ENCODE data around the gene S100A5.

S100A5 gene

DNA sequence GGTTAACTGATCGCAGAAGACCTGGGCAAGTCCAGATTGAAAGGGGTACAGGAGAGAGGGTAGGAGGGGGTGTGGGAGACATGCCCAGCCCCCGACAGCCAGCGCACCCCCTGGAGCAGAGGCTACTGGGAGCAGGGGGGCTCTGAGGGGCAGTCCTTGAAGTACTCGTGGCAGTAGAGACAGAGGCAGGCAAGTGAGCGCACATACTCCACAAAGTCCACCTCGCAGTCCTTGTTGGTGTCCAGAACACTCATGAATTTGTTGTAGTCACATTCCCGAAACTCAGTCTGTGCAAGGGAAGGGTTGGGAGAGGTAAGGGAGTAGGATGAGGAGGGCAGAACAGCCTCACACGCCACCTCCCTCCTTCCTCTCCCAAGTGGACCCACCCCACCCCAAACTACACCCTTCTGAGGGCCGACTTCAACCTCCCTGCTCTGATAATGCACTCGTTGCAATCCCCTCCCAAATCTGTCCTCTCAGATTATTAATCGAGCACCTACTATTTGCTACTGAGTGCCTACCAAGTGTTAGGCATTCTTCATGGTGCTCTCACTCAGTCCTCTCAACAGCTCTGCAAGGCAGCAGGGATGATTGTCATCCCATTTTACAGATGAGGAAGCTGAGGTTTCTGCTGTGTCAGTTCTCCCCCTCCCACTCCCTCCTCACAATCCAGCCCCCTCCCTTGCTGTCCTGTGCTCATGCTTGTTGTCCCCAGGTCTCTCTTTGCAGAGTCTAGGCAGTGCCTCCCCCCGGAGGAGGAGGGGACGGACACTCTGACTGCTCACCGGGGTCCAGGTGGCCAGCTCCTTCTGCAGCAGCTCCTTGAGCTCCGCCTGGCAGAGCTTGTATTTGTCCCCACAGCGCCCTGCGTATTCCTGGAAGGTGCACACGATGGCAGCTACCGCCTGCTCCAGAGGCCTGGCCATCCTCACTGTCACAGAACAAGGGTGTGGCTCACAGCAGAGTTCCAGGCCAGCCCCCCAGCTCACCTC, 7.1 kb upstream of the S100A5 start:
- Mint-ChIP-seq H3K27ac (peak overlapping the region; percentile 75), H3K9me3 (no peaks in the 10 kb centered on the region), H3K4me3 (no peak overlapping the region), H3K27me3 (ENCODE audit: low read depth) (no peaks in the 10 kb centered on the region), H3K36me3 (ENCODE audit: low read depth) (peaks cover 27% of the 10 kb centered on the region), H3K4me1 (ENCODE audit: low read depth) (peaks cover 54% of the 10 kb centered on the region)
- DNase-seq (ENCODE audit: low spot score), result no peak

DNA sequence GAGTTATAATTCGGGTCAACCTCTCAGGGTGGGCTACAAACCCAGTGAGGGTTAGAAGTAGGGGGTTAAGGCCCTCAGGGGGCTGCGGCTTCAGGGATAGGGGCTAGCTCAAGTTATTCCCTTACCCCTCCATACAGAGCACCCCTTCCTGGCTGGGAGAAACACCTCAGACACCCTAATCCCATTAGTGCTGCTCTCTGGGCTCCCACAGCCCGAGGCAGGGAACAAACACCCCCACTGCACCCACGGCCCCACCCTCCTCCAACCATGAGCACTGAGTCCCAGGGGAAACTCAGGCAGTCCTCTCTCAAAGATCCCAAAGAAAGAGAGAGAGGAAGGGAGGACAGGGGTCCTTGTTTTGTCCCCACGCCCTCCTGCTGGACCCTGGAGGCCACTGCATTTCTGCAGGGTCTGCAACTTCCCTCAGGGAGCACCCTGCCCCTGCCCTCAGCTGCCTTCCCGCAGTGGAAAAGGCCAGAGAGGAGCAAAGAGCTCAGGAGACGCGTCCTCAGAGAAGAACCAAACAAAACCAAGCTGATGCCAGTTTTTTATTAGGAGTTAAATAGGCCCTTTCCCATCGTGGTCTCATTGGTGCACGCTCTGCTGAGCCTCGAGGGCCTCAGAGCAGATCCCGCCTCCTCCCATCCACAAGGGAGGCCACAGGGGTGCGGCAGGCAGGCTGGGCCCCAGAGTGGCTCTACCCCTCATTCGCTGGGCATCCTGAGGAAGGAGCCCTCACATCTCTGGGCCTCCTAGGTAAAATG, 6.2 kb upstream of the S100A5 start:
- Mint-ChIP-seq H3K36me3 (ENCODE audit: low read depth) (peaks cover 35% of the 10 kb centered on the region), H3K4me3 (peak overlapping the region; percentile 93), H3K27me3 (ENCODE audit: low read depth) (no peaks in the 10 kb centered on the region), H3K9me3 (no peaks in the 10 kb centered on the region), H3K4me1 (ENCODE audit: low read depth) (peaks cover 62% of the 10 kb centered on the region), H3K27ac (peak overlapping the region; percentile 96)
- DNase-seq (ENCODE audit: low spot score), result no peak

DNA sequence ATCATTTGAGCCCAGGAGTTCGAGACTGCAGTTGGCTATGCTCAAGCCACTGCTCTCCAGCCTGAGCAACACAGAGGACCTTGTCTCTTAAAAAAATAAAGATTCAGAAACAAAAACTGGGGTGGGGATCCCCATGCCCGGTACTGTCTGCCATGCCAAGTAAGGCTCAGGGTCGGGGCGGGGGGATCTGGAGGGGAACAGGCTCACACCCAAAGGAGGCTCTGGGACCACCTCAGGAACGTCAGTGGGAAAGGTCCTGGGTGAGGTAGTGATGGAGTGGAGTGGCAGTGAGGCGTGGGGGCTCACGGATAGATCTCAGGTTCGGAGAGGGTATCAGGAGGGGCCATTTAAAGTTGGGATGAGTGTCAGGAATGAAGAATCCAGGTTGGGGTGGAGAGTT, 5.6 kb upstream of the S100A5 start:
- H3K9me3 Mint-ChIP-seq, result no peaks in the 10 kb centered on the region
- peaks cover 68% of the 10 kb centered on the region for H3K4me1 Mint-ChIP-seq (ENCODE audit: low read depth)
- H3K27ac Mint-ChIP-seq, result peak overlapping the region; percentile 96
- H3K27me3 Mint-ChIP-seq (ENCODE audit: low read depth), result no peaks in the 10 kb centered on the region
- peak overlapping the region; percentile 93 for H3K4me3 Mint-ChIP-seq
- H3K36me3 Mint-ChIP-seq (ENCODE audit: low read depth), result peaks cover 38% of the 10 kb centered on the region
- no peak for DNase-seq (ENCODE audit: low spot score)

DNA sequence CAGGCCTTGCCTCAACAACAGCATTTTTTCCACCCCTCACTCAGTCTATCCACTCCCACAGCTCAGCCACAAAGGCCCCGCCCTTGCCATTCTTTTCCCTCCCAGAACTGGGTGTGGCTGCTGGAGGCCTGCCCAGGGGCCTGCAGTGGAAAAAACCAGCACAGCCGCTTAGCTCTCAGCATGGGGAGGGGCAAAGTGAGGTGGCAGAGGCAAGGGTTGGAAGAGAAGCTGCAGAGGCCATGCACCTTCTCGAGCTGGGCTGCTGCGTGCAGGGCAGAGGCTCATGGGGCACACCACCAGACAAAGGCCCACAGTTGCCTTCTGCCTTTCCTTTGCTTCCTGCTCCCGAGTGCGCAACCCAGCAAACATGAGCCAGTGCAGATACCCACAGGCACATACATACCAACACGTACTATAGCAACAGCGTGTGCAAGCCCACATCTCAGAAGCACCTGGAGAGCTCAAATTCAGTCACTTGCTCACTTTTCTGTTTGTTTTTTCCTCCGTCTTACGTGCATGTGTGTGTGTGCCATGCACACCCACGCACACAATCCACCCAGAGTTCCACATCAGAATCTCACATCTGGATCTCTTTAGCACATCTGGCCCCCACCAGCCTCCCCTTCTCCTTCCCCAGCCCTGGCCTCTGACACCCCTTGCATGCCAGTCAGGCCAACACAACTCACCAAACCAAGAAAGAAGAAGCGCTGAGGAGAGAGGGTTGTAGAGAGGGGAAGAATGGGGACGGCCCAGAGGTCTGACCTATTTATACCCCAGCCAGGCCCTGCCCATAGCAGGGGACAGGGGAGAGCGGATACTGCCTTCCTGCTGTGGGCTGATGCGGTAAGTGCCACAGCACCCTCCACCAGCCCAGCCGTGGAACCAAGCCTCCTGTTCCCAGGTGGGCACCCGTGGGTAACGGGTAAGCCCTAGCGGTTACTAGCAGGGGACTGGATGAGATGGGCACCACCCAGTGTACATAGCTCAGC, 4.6 kb upstream of the S100A5 start, which contains the start of gene S100A4:
S100A4 (minus strand) TSS at position 740 of the 989 bp plus-strand sequence. CDS start 1,012 bp downstream, outside the sequence.
- Mint-ChIP-seq H3K36me3 (ENCODE audit: low read depth) (peaks cover 39% of the 10 kb centered on the region), H3K9me3 (no peaks in the 10 kb centered on the region), H3K4me1 (ENCODE audit: low read depth) (peaks cover 78% of the 10 kb centered on the region), H3K27me3 (ENCODE audit: low read depth) (no peaks in the 10 kb centered on the region), H3K4me3 (peak within 1 kb of the TSS; percentile 93), H3K27ac (peak within 1 kb of the TSS; percentile 96)
- peak; percentile 95 for DNase-seq (ENCODE audit: low spot score)

DNA sequence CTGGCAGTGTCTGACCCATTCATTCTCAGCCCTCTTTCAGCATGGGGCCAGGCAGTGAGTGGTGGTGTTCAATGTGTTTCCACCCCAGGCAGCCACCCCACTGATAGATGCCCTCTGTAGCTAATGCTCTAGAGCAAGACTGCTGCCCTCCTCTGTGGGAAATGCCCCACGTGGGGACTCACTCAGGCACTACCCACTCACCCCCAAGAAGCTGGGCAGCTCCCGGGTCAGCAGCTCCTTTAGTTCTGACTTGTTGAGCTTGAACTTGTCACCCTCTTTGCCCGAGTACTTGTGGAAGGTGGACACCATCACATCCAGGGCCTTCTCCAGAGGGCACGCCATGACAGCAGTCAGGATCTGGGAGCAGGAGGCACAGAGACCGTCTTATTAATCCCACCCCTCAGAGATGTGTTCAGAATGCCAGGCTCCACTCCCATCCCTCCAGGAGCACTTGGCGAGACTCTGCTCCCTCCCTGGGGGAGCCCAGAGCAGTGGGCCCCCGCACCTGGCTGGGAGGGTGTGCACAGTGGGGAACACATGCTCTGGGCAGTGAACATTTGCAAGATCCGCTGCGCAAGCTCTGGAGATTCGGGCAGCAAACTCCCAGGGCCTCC, 3.8 kb upstream of the S100A5 start:
- Mint-ChIP-seq H3K4me1 (ENCODE audit: low read depth) (peaks cover 86% of the 10 kb centered on the region), H3K27ac (peak overlapping the region; percentile 96), H3K36me3 (ENCODE audit: low read depth) (peaks cover 45% of the 10 kb centered on the region), H3K9me3 (no peaks in the 10 kb centered on the region), H3K27me3 (ENCODE audit: low read depth) (no peaks in the 10 kb centered on the region), H3K4me3 (peak overlapping the region; percentile 93)
- no peak for DNase-seq (ENCODE audit: low spot score)

DNA sequence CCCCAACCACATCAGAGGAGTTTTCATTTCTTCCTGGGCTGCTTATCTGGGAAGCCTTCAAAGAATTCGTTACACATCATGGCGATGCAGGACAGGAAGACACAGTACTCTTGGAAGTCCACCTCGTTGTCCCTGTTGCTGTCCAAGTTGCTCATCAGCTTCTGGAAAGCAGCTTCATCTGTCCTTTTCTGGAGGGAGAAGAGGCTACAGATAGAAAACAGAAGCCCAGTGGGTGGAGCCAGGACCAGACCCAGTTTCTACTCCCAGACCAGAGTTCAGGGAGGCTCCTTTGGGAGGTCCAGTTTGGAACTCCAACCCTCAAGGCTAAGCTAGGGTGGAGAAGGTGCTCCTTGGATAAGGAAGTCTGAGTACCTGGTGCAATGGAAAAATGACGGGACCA, 3.0 kb upstream of the S100A5 start:
- Mint-ChIP-seq H3K27me3 (ENCODE audit: low read depth) (no peaks in the 10 kb centered on the region), H3K27ac (peak overlapping the region; percentile 89), H3K4me3 (peak overlapping the region; percentile 93)

DNA sequence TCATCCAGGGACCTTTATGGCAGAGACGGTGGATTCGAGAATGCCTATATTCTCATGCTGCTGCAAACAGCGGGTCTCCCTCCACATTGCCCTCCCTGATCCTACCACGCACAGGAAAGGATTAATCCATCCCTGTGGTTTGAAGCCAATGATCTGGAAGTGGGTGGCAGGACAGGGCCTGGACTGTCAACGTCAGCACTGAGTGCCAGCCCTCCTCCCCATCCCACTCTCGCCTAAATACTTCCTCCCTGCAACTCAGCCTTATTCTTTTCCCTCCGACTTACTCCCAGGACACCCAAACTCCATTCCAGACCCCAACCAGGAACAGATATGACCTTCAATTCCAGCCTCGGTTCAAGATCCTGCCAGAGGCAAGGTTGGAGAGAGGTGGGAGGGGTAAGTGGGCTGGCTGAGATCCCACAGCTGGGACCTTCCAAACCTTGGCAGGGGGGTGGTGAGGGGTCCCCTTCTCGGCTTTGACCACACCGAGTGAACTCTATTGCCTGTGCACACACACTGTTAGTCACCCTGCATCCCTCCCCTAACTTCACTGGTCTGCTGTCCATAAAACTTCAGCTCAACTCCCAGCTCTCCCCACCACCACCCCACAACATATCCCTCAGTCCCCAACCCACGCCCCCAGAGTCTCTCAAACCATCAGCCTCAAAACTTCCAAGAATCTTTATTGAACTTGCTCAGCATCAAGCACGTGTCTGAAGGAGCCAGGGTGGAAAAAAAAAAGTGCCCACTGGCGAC, 2.4 kb upstream of the S100A5 start:
- peaks cover 81% of the 10 kb centered on the region for H3K4me1 Mint-ChIP-seq (ENCODE audit: low read depth)
- peaks cover 47% of the 10 kb centered on the region for H3K36me3 Mint-ChIP-seq (ENCODE audit: low read depth)

More for the DNA sequence above, 3.0 kb upstream of the S100A5 start:
- peaks cover 47% of the 10 kb centered on the region for H3K36me3 Mint-ChIP-seq (ENCODE audit: low read depth)
- DNase-seq (ENCODE audit: low spot score), result no peak
- H3K9me3 Mint-ChIP-seq, result no peaks in the 10 kb centered on the region
- H3K4me1 Mint-ChIP-seq (ENCODE audit: low read depth), result peaks cover 84% of the 10 kb centered on the region

DNA sequence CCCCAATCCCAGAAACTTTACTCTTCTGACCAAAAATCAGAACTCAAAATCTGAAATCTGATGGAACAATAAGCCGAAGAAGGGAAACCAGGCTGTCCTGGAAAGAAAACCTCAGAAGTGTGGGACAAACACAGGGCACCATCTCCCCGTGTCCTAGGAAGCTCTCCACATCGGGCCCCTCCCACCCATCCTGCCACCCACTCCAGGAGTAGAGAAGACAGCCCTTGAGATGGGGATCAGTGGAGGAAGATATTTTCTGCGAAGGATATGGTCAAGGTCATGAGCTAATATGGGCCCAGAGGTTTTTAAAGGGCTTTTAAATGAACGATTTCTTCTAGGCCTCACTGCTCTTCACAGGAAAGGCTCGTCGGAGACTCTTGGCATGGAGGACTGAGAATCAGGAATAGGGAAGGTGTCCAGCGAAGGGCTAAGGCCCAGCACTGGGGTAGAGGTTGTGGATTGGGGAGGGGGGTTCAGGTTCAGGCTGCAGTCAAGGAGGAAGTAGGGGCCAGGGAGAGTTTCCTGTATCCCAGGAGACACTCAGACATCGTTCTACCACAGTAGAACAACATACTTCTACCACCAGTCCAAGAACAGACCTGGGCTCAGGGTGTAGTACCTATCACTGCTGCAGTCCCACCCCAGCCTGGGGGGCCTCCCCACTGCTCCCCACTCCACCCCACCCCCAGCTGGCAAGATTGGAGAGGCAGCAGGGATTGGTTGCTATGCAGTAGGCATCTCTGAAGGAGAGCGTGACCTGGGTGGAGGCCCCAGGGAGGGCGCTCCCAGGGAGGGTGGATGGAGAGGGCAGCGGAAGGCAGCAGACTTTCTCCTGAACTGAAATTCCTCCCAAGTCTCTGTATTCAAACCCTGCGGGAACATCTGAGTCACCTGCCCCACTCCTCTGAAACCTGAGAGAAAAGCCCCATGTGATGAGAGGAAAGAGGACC, 1.2 kb upstream of the S100A5 start:
- Mint-ChIP-seq H3K9me3 (no peaks in the 10 kb centered on the region), H3K27ac (peak overlapping the region; percentile 89)

More for the DNA sequence above, 2.4 kb upstream of the S100A5 start:
- DNase-seq (ENCODE audit: low spot score), result no peak
- peak overlapping the region; percentile 89 for H3K27ac Mint-ChIP-seq
- no peaks in the 10 kb centered on the region for H3K9me3 Mint-ChIP-seq
- no peaks in the 10 kb centered on the region for H3K27me3 Mint-ChIP-seq (ENCODE audit: low read depth)
- peak overlapping the region; percentile 93 for H3K4me3 Mint-ChIP-seq

DNA sequence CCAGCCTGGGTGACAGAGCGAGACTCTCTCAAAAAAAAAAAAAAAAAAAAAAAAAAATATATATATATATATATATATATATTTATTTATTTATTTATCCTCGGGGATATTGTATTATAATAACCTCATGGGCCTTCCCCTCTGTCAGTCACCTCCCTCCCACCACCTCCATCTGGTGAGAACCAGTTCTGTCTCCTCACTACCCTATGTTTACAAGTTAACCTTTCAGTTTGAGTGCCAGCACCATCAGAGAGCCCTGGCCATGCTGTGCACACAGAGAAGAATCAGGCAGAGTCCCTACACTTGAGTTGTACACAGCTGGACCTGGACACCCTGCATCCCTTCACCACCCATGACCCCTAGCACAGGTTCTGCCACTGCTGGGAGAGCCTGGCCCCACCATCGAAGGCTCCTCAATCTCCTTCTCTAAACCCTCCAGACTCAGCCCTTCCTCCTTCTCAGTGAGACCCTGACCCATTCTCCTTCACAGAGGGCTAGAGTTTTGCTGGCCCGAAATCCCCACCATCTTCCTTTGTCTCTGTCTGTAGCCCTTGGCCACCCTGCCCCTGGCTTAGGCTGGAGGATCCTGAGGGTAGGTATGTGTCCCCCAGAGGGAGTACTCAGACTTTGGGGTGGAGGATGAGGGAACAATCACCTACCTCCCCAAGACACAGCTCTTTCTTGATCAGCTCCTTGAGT, 1.2 kb downstream of the S100A5 start:
- Mint-ChIP-seq H3K36me3 (ENCODE audit: low read depth) (peaks cover 47% of the 10 kb centered on the region), H3K27ac (peak overlapping the region; percentile 89), H3K27me3 (ENCODE audit: low read depth) (no peaks in the 10 kb centered on the region), H3K4me1 (ENCODE audit: low read depth) (peaks cover 65% of the 10 kb centered on the region), H3K4me3 (peak overlapping the region; percentile 93), H3K9me3 (no peaks in the 10 kb centered on the region)
- DNase-seq (ENCODE audit: low spot score), result no peak

More for the DNA sequence above, 1.2 kb upstream of the S100A5 start:
- peaks cover 47% of the 10 kb centered on the region for H3K36me3 Mint-ChIP-seq (ENCODE audit: low read depth)
- H3K27me3 Mint-ChIP-seq (ENCODE audit: low read depth), result no peaks in the 10 kb centered on the region
- H3K4me1 Mint-ChIP-seq (ENCODE audit: low read depth), result peaks cover 75% of the 10 kb centered on the region
- no peak for DNase-seq (ENCODE audit: low spot score)
- peak overlapping the region; percentile 93 for H3K4me3 Mint-ChIP-seq

DNA sequence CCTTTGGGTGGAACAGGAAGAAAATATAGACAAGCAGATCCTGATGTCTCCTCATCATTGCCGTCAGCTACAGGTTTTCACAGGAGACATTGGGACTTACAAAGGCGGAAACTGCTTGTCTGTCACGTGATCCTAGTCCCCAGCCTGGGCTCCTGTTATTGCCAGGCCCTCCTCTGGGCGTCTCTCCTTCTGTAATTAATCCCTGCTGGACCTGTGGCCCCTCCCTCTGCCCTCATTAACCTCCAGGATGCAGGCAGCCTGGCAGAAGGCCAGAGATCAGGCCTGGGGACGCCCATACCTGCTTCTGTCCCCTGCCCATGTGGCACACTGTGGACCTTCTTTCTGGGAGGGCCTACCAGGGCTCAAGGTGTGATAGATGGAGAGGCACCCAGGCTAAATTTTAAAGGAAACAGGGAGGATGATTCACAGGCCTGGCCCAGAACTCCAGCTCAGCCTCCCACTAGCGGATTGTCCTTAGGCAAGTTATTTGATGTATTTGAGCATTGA, 2.4 kb downstream of the S100A5 start:
- peak overlapping the region; percentile 49 for H3K27ac Mint-ChIP-seq
- no peak for DNase-seq (ENCODE audit: low spot score)
- H3K27me3 Mint-ChIP-seq (ENCODE audit: low read depth), result no peaks in the 10 kb centered on the region
- no peaks in the 10 kb centered on the region for H3K9me3 Mint-ChIP-seq
- H3K36me3 Mint-ChIP-seq (ENCODE audit: low read depth), result peaks cover 45% of the 10 kb centered on the region
- H3K4me3 Mint-ChIP-seq, result no peak overlapping the region
- peaks cover 65% of the 10 kb centered on the region for H3K4me1 Mint-ChIP-seq (ENCODE audit: low read depth)

DNA sequence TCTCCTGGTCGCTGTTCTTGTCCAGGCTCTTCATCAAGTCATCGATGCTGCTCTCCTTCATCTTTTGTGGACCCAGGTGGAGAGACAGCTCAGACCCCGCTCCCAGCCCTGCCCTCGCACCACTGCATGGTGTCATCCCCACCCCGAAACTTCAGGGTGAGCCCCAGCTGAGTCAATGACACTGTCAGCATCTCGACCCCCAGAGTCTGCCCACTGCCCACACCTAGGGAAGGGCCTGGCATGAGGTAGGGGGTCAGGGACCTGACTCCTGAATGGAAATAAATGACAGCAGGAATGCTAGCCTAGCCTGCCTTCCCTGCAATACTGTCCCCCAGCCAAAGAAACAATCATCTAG, 3.4 kb downstream of the S100A5 start:
- no peak for DNase-seq (ENCODE audit: low spot score)
- H3K27me3 Mint-ChIP-seq (ENCODE audit: low read depth), result no peaks in the 10 kb centered on the region
- no peaks in the 10 kb centered on the region for H3K9me3 Mint-ChIP-seq
- peaks cover 65% of the 10 kb centered on the region for H3K4me1 Mint-ChIP-seq (ENCODE audit: low read depth)
- H3K36me3 Mint-ChIP-seq (ENCODE audit: low read depth), result peaks cover 39% of the 10 kb centered on the region
- peak overlapping the region; percentile 54 for H3K4me3 Mint-ChIP-seq
- peak overlapping the region; percentile 98 for H3K27ac Mint-ChIP-seq

Data from T-helper 2 cell treated with Interferon-gamma antibody and Interleukin-4, amounts not matched to agents 5 μg/mL and 100 μg/mL, for 36 hours (primary cell).